ENCODE results near the gene USP15.
"Not testable (repeated sequence)": the region's sequence is repeated elsewhere in the genome, so short reads cannot be mapped to it uniquely, and the experiment has no call there.

USP15 gene

GRCh38 chr12:62379026-62379722, 119.0 kb downstream of the USP15 start:
- no peak for DNase-seq

- no peak for DNase-seq
These were observed 119.5 kb downstream of the USP15 start for GRCh38 chr12:62379723-62380045.

GRCh38 chr12:62382526-62382925, 122.3 kb downstream of the USP15 start:
- DNase-seq = no peak

GRCh38 chr12:62396750-62397149, 136.5 kb downstream of the USP15 start:
- no peak for DNase-seq

- no peak for DNase-seq
These were observed 139.9 kb downstream of the USP15 start for GRCh38 chr12:62400135-62400534.

GRCh38 chr12:62401631-62402030, 141.4 kb downstream of the USP15 start:
- DNase-seq = no peak

- no peak for DNase-seq
These were observed 142.8 kb downstream of the USP15 start for GRCh38 chr12:62403031-62403430.

GRCh38 chr12:62407587-62407986, 147.4 kb downstream of the USP15 start:
- DNase-seq = no peak

- no peak for DNase-seq
These were observed 148.9 kb downstream of the USP15 start for GRCh38 chr12:62409068-62409467.

- no peak for DNase-seq
These were observed 154.0 kb downstream of the USP15 start for GRCh38 chr12:62414180-62414579.

GRCh38 chr12:62426089-62426488, 165.9 kb downstream of the USP15 start:
- DNase-seq = no peak

- DNase-seq = no peak
These were observed 169.3 kb downstream of the USP15 start for GRCh38 chr12:62429457-62429856.

GRCh38 chr12:62434494-62435302, 174.5 kb downstream of the USP15 start:
- no peak for DNase-seq

GRCh38 chr12:62435303-62436163, 175.3 kb downstream of the USP15 start:
- DNase-seq = no peak

GRCh38 chr12:62436164-62436503, 175.9 kb downstream of the USP15 start:
- no peak for DNase-seq

- DNase-seq = no peak
These were observed 178.0 kb downstream of the USP15 start for GRCh38 chr12:62438098-62438692.

- DNase-seq = no peak
These were observed 186.7 kb downstream of the USP15 start for GRCh38 chr12:62446754-62447452.

- DNase-seq = no peak
These were observed 188.2 kb downstream of the USP15 start for GRCh38 chr12:62448436-62448835.

GRCh38 chr12:62455429-62455828, 195.2 kb downstream of the USP15 start:
- DNase-seq = not testable (repeated sequence)

GRCh38 chr12:62458626-62459025, 198.4 kb downstream of the USP15 start:
- no peak for DNase-seq

GRCh38 chr12:62459976-62460375, 199.8 kb downstream of the USP15 start:
- DNase-seq = no peak

- DNase-seq = not testable (repeated sequence)
These were observed 201.1 kb downstream of the USP15 start for GRCh38 chr12:62461171-62461837.
